Karpas-422 (cell line): ENCODE data around the gene SOST. TPM values are rescaled to one million over a fixed set of nuclear protein-coding genes. Genes with fewer than 3 reads are reported as not detected.

Experiments
- DNase-seq: peaks from one replicate; pipeline ENCODE4 v3.0.0-alpha.2; 2015
- H2AFZ ChIP-seq: fragments of 200-600 bp; sonication (generic); 2 replicates; pipeline ENCODE4 v1.6.1; 2014; ENCODE audit warnings: antibody characterized with exemption, low read length, mixed read lengths
- H3K27ac ChIP-seq: fragments of 200-600 bp; sonication (generic); 2 replicates; pipeline ENCODE4 v1.5.1; 2014; ENCODE audit warnings: mild to moderate bottlenecking, low read length, moderate library complexity
- H3K27me3 ChIP-seq: fragments of 200-600 bp; sonication (generic); 2 replicates; pipeline ENCODE4 v1.6.1; 2014; ENCODE audit warnings: low read length, mixed read lengths
- H3K36me3 ChIP-seq: fragments of 200-600 bp; sonication (generic); 2 replicates; pipeline ENCODE4 v1.6.1; 2014; ENCODE audit warnings: low read length, mixed read lengths; ENCODE audit not compliant: insufficient read depth
- H3K4me1 ChIP-seq: fragments of 200-600 bp; sonication (generic); 2 replicates; pipeline ENCODE4 v1.6.1; 2014; ENCODE audit warnings: mild to moderate bottlenecking, low read length, mixed read lengths
- H3K4me2 ChIP-seq: fragments of 200-600 bp; sonication (generic); 2 replicates; pipeline ENCODE4 v1.6.1; 2014; ENCODE audit warnings: low read length, low read depth, mild to moderate bottlenecking; ENCODE audit not compliant: poor library complexity, severe bottlenecking
- H3K4me3 ChIP-seq: fragments of 200-600 bp; sonication (generic); 2 replicates; pipeline ENCODE4 v1.5.1; 2014; ENCODE audit warnings: mild to moderate bottlenecking, antibody characterized with exemption, low read length, mixed read lengths
- H3K79me2 ChIP-seq: fragments of 200-600 bp; sonication (generic); 2 replicates; pipeline ENCODE4 v1.6.1; 2014; ENCODE audit warnings: mild to moderate bottlenecking, low read length, mixed read lengths
- H3K9ac ChIP-seq: fragments of 200-600 bp; sonication (generic); 2 replicates; pipeline ENCODE4 v1.6.0; 2014; ENCODE audit warnings: low read length
- H3K9me2 ChIP-seq: fragments of 200-600 bp; sonication (generic), shearing (Covaris generic); replicated peaks from 2 replicates; pipeline ENCODE4 v1.6.0; 2014; ENCODE audit warnings: mild to moderate bottlenecking, low read length, moderate library complexity; ENCODE audit not compliant: insufficient read depth
- H3K9me3 ChIP-seq: fragments of 300-700, 200-600 bp; sonication (generic); 2 replicates; pipeline ENCODE4 v1.6.1; 2014; ENCODE audit warnings: low read length, mixed read lengths
- H4K20me1 ChIP-seq: fragments of 200-600 bp; sonication (generic); 2 replicates; pipeline ENCODE4 v1.6.1; 2014; ENCODE audit warnings: mild to moderate bottlenecking, antibody characterized with exemption, low read length, low read depth; ENCODE audit not compliant: insufficient read depth
- total RNA-seq: library from RNA; depleted of rRNA; stranded (reverse); fragments of >200 nt; shearing (Covaris generic); gene quantifications from 2 replicates; pipeline ENCODE4 v1.2.3, GENCODE V29; 2014; ENCODE audit warnings: low replicate concordance

SOST gene
- total RNA-seq, 1 experiment from 2014 or later: not detected

- no peak overlapping the region for H2AFZ ChIP-seq
- H3K9me3 ChIP-seq: no peaks in the 10 kb centered on the region
- H3K9ac ChIP-seq: no peak overlapping the region
- no peaks in the 10 kb centered on the region for H3K36me3 ChIP-seq
- H4K20me1 ChIP-seq: no peaks in the 10 kb centered on the region
- H3K27ac ChIP-seq: no peak overlapping the region
- H3K4me2 ChIP-seq: no peak overlapping the region
- DNase-seq: no peak
- H3K9me2 ChIP-seq: no peaks in the 10 kb centered on the region
- no peaks in the 10 kb centered on the region for H3K79me2 ChIP-seq
- no peak overlapping the region for H3K4me3 ChIP-seq
- H3K4me1 ChIP-seq: peaks cover 24% of the 10 kb centered on the region
- no peaks in the 10 kb centered on the region for H3K27me3 ChIP-seq
Observed at GRCh38 chr17:43782913-43783680, 24.5 kb upstream of the SOST start.

- H2AFZ ChIP-seq: peak within 1 kb of the TSS; percentile 88
- no peaks in the 10 kb centered on the region for H3K36me3 ChIP-seq
- H3K9ac ChIP-seq: peak within 1 kb of the TSS; percentile 82
- H3K4me3 ChIP-seq: peak within 1 kb of the TSS; percentile 84
- H4K20me1 ChIP-seq: no peaks in the 10 kb centered on the region
- no peaks in the 10 kb centered on the region for H3K9me3 ChIP-seq
- no peak for DNase-seq
- H3K27ac ChIP-seq: no peak within 1 kb of the TSS
- H3K9me2 ChIP-seq: no peaks in the 10 kb centered on the region
- no peaks in the 10 kb centered on the region for H3K79me2 ChIP-seq
- H3K27me3 ChIP-seq: no peaks in the 10 kb centered on the region
- peaks cover 15% of the 10 kb centered on the region for H3K4me1 ChIP-seq
- peak within 1 kb of the TSS; percentile 96 for H3K4me2 ChIP-seq
Observed at GRCh38 chr17:43780135-43780534, 21.5 kb upstream of the SOST start, which contains the start of gene CFAP97D1. TSS of gene CFAP97D1 (plus strand) at chr17:43780435. CDS start at chr17:43780463, 28 bp downstream.

- peak overlapping the region; percentile 96 for H3K4me2 ChIP-seq
- no peak overlapping the region for H3K27ac ChIP-seq
- no peaks in the 10 kb centered on the region for H3K27me3 ChIP-seq
- peak overlapping the region; percentile 82 for H3K9ac ChIP-seq
- no peak for DNase-seq
- no peaks in the 10 kb centered on the region for H3K36me3 ChIP-seq
- peaks cover 15% of the 10 kb centered on the region for H3K4me1 ChIP-seq
- no peaks in the 10 kb centered on the region for H3K79me2 ChIP-seq
- H2AFZ ChIP-seq: peak overlapping the region; percentile 88
- H3K9me2 ChIP-seq: no peaks in the 10 kb centered on the region
- no peaks in the 10 kb centered on the region for H4K20me1 ChIP-seq
- no peaks in the 10 kb centered on the region for H3K9me3 ChIP-seq
- peak overlapping the region; percentile 84 for H3K4me3 ChIP-seq
Observed at GRCh38 chr17:43779145-43780125, 20.8 kb upstream of the SOST start.

- DNase-seq: peak; percentile 86
- Histone ChIP-seq H3K4me3 (peak within 1 kb of the TSS; percentile 84), H4K20me1 (no peaks in the 10 kb centered on the region), H3K27ac (no peak within 1 kb of the TSS), H3K79me2 (no peaks in the 10 kb centered on the region), H3K9ac (peak within 1 kb of the TSS; percentile 82), H3K27me3 (no peaks in the 10 kb centered on the region), H3K4me1 (peaks cover 15% of the 10 kb centered on the region), H3K36me3 (no peaks in the 10 kb centered on the region), H3K9me3 (no peaks in the 10 kb centered on the region), H3K9me2 (no peaks in the 10 kb centered on the region), H2AFZ (peak within 1 kb of the TSS; percentile 98), H3K4me2 (peak within 1 kb of the TSS; percentile 96)
Observed at GRCh38 chr17:43778337-43779144, 19.9 kb upstream of the SOST start, which contains the start of gene DUSP3. TSS of gene DUSP3 (minus strand) at chr17:43778977. CDS start at chr17:43778924, 53 bp downstream.

GRCh38 chr17:43774304-43775250 is 16.0 kb upstream of the SOST start:
- H3K4me3 ChIP-seq: no peak overlapping the region
- H3K4me2 ChIP-seq: no peak overlapping the region
- H3K9ac ChIP-seq: no peak overlapping the region
- peaks cover 3% of the 10 kb centered on the region; the same call in 1 of the 2 replicates for H3K36me3 ChIP-seq
- no peak overlapping the region for H3K27ac ChIP-seq
- H2AFZ ChIP-seq: no peak overlapping the region
- DNase-seq: no peak
- no peaks in the 10 kb centered on the region for H3K79me2 ChIP-seq
- no peaks in the 10 kb centered on the region for H3K9me3 ChIP-seq
- no peaks in the 10 kb centered on the region for H3K27me3 ChIP-seq
- H3K4me1 ChIP-seq: peaks cover 13% of the 10 kb centered on the region
- no peaks in the 10 kb centered on the region for H3K9me2 ChIP-seq
- no peaks in the 10 kb centered on the region for H4K20me1 ChIP-seq

GRCh38 chr17:43772877-43773648 is 14.5 kb upstream of the SOST start:
- Histone ChIP-seq H3K27ac (no peak overlapping the region), H3K9me2 (no peaks in the 10 kb centered on the region), H3K79me2 (no peaks in the 10 kb centered on the region), H3K4me1 (peaks cover 6% of the 10 kb centered on the region; the same call in 1 of the 2 replicates), H3K4me3 (no peak overlapping the region), H3K9me3 (no peaks in the 10 kb centered on the region), H3K27me3 (no peaks in the 10 kb centered on the region), H3K9ac (no peak overlapping the region), H2AFZ (no peak overlapping the region), H3K4me2 (no peak overlapping the region), H4K20me1 (no peaks in the 10 kb centered on the region), H3K36me3 (peaks cover 3% of the 10 kb centered on the region)
- no peak for DNase-seq
